ENCODE measurements around the gene FRAS1. TPM values are rescaled to one million over a fixed set of nuclear protein-coding genes. Genes with fewer than 3 reads are reported as not detected.

The FRAS1 gene
- total RNA-seq, 2 experiments from 2014 or later: not detected

GRCh38 chr4:78519962-78520361, 462.8 kb downstream of the FRAS1 start:
- ChIA-PET CTCF (no interaction called here), POLR2A (no interaction called here)
- no peaks in the 10 kb centered on the region for H3K36me3 Mint-ChIP-seq (ENCODE audit: low read depth)
- no peaks in the 10 kb centered on the region for H3K9me3 Mint-ChIP-seq
- H3K4me3 Mint-ChIP-seq: no peak overlapping the region
- H3K27ac Mint-ChIP-seq: no peak overlapping the region
- H3K4me1 Mint-ChIP-seq: no peaks in the 10 kb centered on the region
- no peak for DNase-seq
- peaks cover 16% of the 10 kb centered on the region for H3K27me3 Mint-ChIP-seq

- no peak for DNase-seq
- Mint-ChIP-seq H3K9me3 (no peaks in the 10 kb centered on the region), H3K4me1 (no peaks in the 10 kb centered on the region), H3K4me3 (no peak overlapping the region), H3K27me3 (peaks cover 16% of the 10 kb centered on the region), H3K27ac (no peak overlapping the region), H3K36me3 (ENCODE audit: low read depth) (no peaks in the 10 kb centered on the region)
- POLR2A ChIA-PET: no interaction called here
- CTCF ChIA-PET: no interaction called here
Measured at GRCh38 chr4:78520808-78521226, 463.7 kb downstream of the FRAS1 start.

- ChIA-PET POLR2A (no interaction called here), CTCF (no interaction called here)
- H3K4me3 Mint-ChIP-seq: no peak overlapping the region
- H3K27me3 Mint-ChIP-seq: peaks cover 16% of the 10 kb centered on the region
- no peak for DNase-seq
- no peak overlapping the region for H3K27ac Mint-ChIP-seq
- H3K36me3 Mint-ChIP-seq (ENCODE audit: low read depth): no peaks in the 10 kb centered on the region
- no peaks in the 10 kb centered on the region for H3K4me1 Mint-ChIP-seq
- no peaks in the 10 kb centered on the region for H3K9me3 Mint-ChIP-seq
Measured at GRCh38 chr4:78524009-78524408, 466.9 kb downstream of the FRAS1 start.

- H3K36me3 Mint-ChIP-seq (ENCODE audit: low read depth): no peaks in the 10 kb centered on the region
- POLR2A ChIA-PET: no interaction called here
- H3K27me3 Mint-ChIP-seq: peaks cover 13% of the 10 kb centered on the region
- H3K4me1 Mint-ChIP-seq: no peaks in the 10 kb centered on the region
- no peaks in the 10 kb centered on the region for H3K9me3 Mint-ChIP-seq
- H3K4me3 Mint-ChIP-seq: no peak overlapping the region
- H3K27ac Mint-ChIP-seq: no peak overlapping the region
- CTCF ChIA-PET: no interaction called here
- no peak for DNase-seq
Measured at GRCh38 chr4:78525559-78525958, 468.4 kb downstream of the FRAS1 start.

GRCh38 chr4:78527103-78527502, 470.0 kb downstream of the FRAS1 start:
- no peak overlapping the region for H3K4me3 Mint-ChIP-seq
- ChIA-PET POLR2A (no interaction called here), CTCF (no interaction called here)
- H3K36me3 Mint-ChIP-seq (ENCODE audit: low read depth): no peaks in the 10 kb centered on the region
- H3K27me3 Mint-ChIP-seq: peaks cover 13% of the 10 kb centered on the region
- no peaks in the 10 kb centered on the region for H3K9me3 Mint-ChIP-seq
- no peak overlapping the region for H3K27ac Mint-ChIP-seq
- DNase-seq: no peak
- H3K4me1 Mint-ChIP-seq: no peaks in the 10 kb centered on the region

GRCh38 chr4:78527555-78527954, 470.4 kb downstream of the FRAS1 start:
- no peak overlapping the region for H3K4me3 Mint-ChIP-seq
- peaks cover 13% of the 10 kb centered on the region for H3K27me3 Mint-ChIP-seq
- ChIA-PET CTCF (no interaction called here), POLR2A (no interaction called here)
- no peaks in the 10 kb centered on the region for H3K36me3 Mint-ChIP-seq (ENCODE audit: low read depth)
- no peak for DNase-seq
- H3K27ac Mint-ChIP-seq: no peak overlapping the region
- no peaks in the 10 kb centered on the region for H3K4me1 Mint-ChIP-seq
- no peaks in the 10 kb centered on the region for H3K9me3 Mint-ChIP-seq

GRCh38 chr4:78528327-78528726, 471.2 kb downstream of the FRAS1 start:
- Mint-ChIP-seq H3K27ac (no peak overlapping the region), H3K9me3 (no peaks in the 10 kb centered on the region), H3K4me1 (no peaks in the 10 kb centered on the region), H3K36me3 (ENCODE audit: low read depth) (no peaks in the 10 kb centered on the region), H3K4me3 (no peak overlapping the region), H3K27me3 (peaks cover 13% of the 10 kb centered on the region)
- ChIA-PET CTCF (no interaction called here), POLR2A (no interaction called here)
- no peak for DNase-seq

GRCh38 chr4:78529569-78530209, 472.6 kb downstream of the FRAS1 start:
- ChIA-PET POLR2A (no interaction called here), CTCF (no interaction called here)
- no peak overlapping the region for H3K4me3 Mint-ChIP-seq

GRCh38 chr4:78532046-78532445, 474.9 kb downstream of the FRAS1 start:
- H3K27ac Mint-ChIP-seq: no peak overlapping the region
- ChIA-PET POLR2A (no interaction called here), CTCF (no interaction called here)
- H3K9me3 Mint-ChIP-seq: no peaks in the 10 kb centered on the region
- H3K4me1 Mint-ChIP-seq: no peaks in the 10 kb centered on the region
- H3K27me3 Mint-ChIP-seq: peaks cover 11% of the 10 kb centered on the region
- no peak for DNase-seq
- H3K36me3 Mint-ChIP-seq (ENCODE audit: low read depth): no peaks in the 10 kb centered on the region
- no peak overlapping the region for H3K4me3 Mint-ChIP-seq

More at GRCh38 chr4:78529569-78530209, 472.6 kb downstream of the FRAS1 start:
- Mint-ChIP-seq H3K4me1 (no peaks in the 10 kb centered on the region), H3K9me3 (no peaks in the 10 kb centered on the region), H3K27me3 (peaks cover 7% of the 10 kb centered on the region), H3K36me3 (ENCODE audit: low read depth) (no peaks in the 10 kb centered on the region), H3K27ac (no peak overlapping the region)
- no peak for DNase-seq

GRCh38 chr4:78533854-78534253, 476.7 kb downstream of the FRAS1 start:
- ChIA-PET POLR2A (no interaction called here), CTCF (no interaction called here)
- no peak overlapping the region for H3K27ac Mint-ChIP-seq
- no peaks in the 10 kb centered on the region for H3K36me3 Mint-ChIP-seq (ENCODE audit: low read depth)
- peaks cover 16% of the 10 kb centered on the region for H3K27me3 Mint-ChIP-seq
- no peaks in the 10 kb centered on the region for H3K4me1 Mint-ChIP-seq
- H3K4me3 Mint-ChIP-seq: no peak overlapping the region
- DNase-seq: no peak
- H3K9me3 Mint-ChIP-seq: no peaks in the 10 kb centered on the region

- DNase-seq: no peak
- ChIA-PET POLR2A (no interaction called here), CTCF (no interaction called here)
- peaks cover 16% of the 10 kb centered on the region for H3K27me3 Mint-ChIP-seq
- no peaks in the 10 kb centered on the region for H3K9me3 Mint-ChIP-seq
- no peak overlapping the region for H3K4me3 Mint-ChIP-seq
- H3K36me3 Mint-ChIP-seq (ENCODE audit: low read depth): no peaks in the 10 kb centered on the region
- H3K4me1 Mint-ChIP-seq: no peaks in the 10 kb centered on the region
- no peak overlapping the region for H3K27ac Mint-ChIP-seq
Measured at GRCh38 chr4:78534286-78534955, 477.3 kb downstream of the FRAS1 start.

GRCh38 chr4:78542373-78542772, 485.2 kb downstream of the FRAS1 start:
- H3K27me3 Mint-ChIP-seq: peaks cover 20% of the 10 kb centered on the region
- POLR2A ChIA-PET: no interaction called here
- no peaks in the 10 kb centered on the region for H3K36me3 Mint-ChIP-seq (ENCODE audit: low read depth)
- no peak for DNase-seq
- CTCF ChIA-PET: no interaction called here
- H3K4me3 Mint-ChIP-seq: no peak overlapping the region
- no peaks in the 10 kb centered on the region for H3K4me1 Mint-ChIP-seq
- H3K9me3 Mint-ChIP-seq: no peaks in the 10 kb centered on the region
- no peak overlapping the region for H3K27ac Mint-ChIP-seq

GRCh38 chr4:78543424-78544125, 486.5 kb downstream of the FRAS1 start:
- ChIA-PET CTCF (no interaction called here), POLR2A (no interaction called here)
- Mint-ChIP-seq H3K27ac (no peak overlapping the region), H3K4me1 (no peaks in the 10 kb centered on the region), H3K9me3 (no peaks in the 10 kb centered on the region), H3K27me3 (peaks cover 17% of the 10 kb centered on the region), H3K36me3 (ENCODE audit: low read depth) (no peaks in the 10 kb centered on the region), H3K4me3 (no peak overlapping the region)
- DNase-seq: no peak

- ChIA-PET POLR2A (no interaction called here), CTCF (no interaction called here)
- Mint-ChIP-seq H3K9me3 (no peaks in the 10 kb centered on the region), H3K4me3 (no peak overlapping the region), H3K27me3 (peaks cover 17% of the 10 kb centered on the region), H3K4me1 (no peaks in the 10 kb centered on the region), H3K36me3 (ENCODE audit: low read depth) (no peaks in the 10 kb centered on the region), H3K27ac (no peak overlapping the region)
- DNase-seq: no peak
Measured at GRCh38 chr4:78544678-78545077, 487.6 kb downstream of the FRAS1 start.
